OCI-LY3 (cell line): ENCODE data around the gene TLK1.

ENCODE experiments used
- H2AFZ ChIP-seq: fragments of 200-600, 300-600 bp; shearing (Covaris generic); 2 replicates; pipeline ENCODE4 v1.6.0; 2014; ENCODE audit warnings: antibody characterized with exemption, low read depth, low read length
- H3K27ac ChIP-seq: fragments of 200-600, 300-600 bp; sonication (generic); 2 replicates; pipeline ENCODE4 v1.5.1; 2014; ENCODE audit warnings: mild to moderate bottlenecking, low read length, moderate library complexity, mixed read lengths
- H3K27me3 ChIP-seq: fragments of 200-600, 300-600 bp; sonication (generic); 2 replicates; pipeline ENCODE4 v1.6.1; 2014; ENCODE audit warnings: low read depth, low read length, mixed read lengths
- H3K36me3 ChIP-seq: fragments of 200-600, 300-600 bp; sonication (generic); replicated peaks from 2 replicates; pipeline ENCODE3; 2014; ENCODE audit warnings: low read depth, low read length, mixed read lengths
- H3K4me1 ChIP-seq: fragments of 300-600, 200-600 bp; sonication (generic); 2 replicates; pipeline ENCODE4 v1.6.1; 2014; ENCODE audit warnings: low read length, mixed read lengths
- H3K4me2 ChIP-seq: fragments of 200-600, 300-600 bp; sonication (generic); 2 replicates; pipeline ENCODE4 v1.6.1; 2014; ENCODE audit warnings: low read length, mixed read lengths
- H3K4me3 ChIP-seq: fragments of 300-600, 200-600 bp; sonication (generic); 2 replicates; pipeline ENCODE4 v1.5.1; 2014; ENCODE audit warnings: antibody characterized with exemption, mild to moderate bottlenecking, low read length, moderate library complexity
- H3K79me2 ChIP-seq: fragments of 300-600, 200-600 bp; shearing (Covaris generic); 2 replicates; pipeline ENCODE4 v1.6.1; 2014; ENCODE audit warnings: mild to moderate bottlenecking, low read length, mixed read lengths
- H3K9ac ChIP-seq: fragments of 300-600, 200-600 bp; shearing (Covaris generic); 2 replicates; pipeline ENCODE4 v1.6.0; 2014; ENCODE audit warnings: mild to moderate bottlenecking, low read length, moderate library complexity
- H3K9me3 ChIP-seq: fragments of 200-600, 300-600 bp; shearing (Covaris generic); 2 replicates; pipeline ENCODE4 v1.6.1; 2014; ENCODE audit warnings: low read length, mixed read lengths; ENCODE audit not compliant: insufficient read depth
- H4K20me1 ChIP-seq: fragments of 200-600, 300-600 bp; sonication (generic); 2 replicates; pipeline ENCODE4 v1.6.1; 2016; ENCODE audit warnings: low read length, mixed read lengths; ENCODE audit not compliant: insufficient read depth
- EZH2phosphoT487 ChIP-seq: fragments of 200-600 bp; shearing (Covaris generic); IDR thresholded peaks from 2 replicates; pipeline ENCODE4 v1.6.1; 2018; ENCODE audit warnings: antibody characterized with exemption, mixed run types, low read depth
- TF ChIP-seq, protein P1 (sequence below): fragments of 200-600, 300-600 bp; sonication (generic); IDR thresholded peaks from 2 replicates; pipeline ENCODE4 v1.5.1; 2014; ENCODE audit warnings: antibody characterized with exemption, low read length, low read depth

TLK1 gene

DNA sequence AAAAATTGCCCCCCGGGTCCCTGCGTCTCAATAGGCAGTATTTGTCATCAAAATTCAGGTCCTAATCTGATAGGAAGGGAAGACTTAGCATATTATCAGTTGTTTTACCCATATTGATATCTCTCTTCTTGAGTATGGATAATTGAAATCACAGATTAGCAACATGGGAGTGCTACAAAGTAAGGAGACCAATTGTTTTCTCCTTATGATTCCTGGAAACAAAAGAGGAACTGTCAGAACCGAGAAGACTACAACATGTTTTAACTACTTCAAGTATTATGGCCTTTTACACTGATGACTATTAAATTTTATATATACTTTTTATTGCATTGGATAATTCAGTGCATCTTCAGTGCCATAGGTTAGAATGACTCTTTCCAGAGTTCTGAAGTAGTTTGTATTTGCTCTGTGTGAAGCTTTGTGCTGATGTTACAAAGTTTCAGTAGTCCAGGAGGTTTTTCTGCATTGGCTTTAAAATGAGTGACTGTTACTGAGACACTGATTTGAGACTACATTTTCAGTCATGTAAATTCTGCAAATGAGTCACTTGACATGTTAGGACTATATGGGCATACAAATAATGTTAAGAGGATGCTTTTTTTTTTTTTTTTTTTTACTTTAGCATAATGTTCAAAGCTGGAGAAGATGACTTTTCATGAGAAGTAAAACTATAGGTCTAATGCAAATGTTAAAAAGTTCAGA, 19.7 kb upstream of the TLK1 start:
- no peaks in the 10 kb centered on the region for H3K27me3 ChIP-seq
- peaks cover 34% of the 10 kb centered on the region for H3K4me1 ChIP-seq
- H3K4me3 ChIP-seq: peak overlapping the region; percentile 68; the same call in 1 of the 2 replicates
- H3K9ac ChIP-seq: no peak overlapping the region
- no peaks in the 10 kb centered on the region for H4K20me1 ChIP-seq
- peak overlapping the region; percentile 76; the same call in 1 of the 2 replicates for H2AFZ ChIP-seq
- peak overlapping the region; percentile 73 for H3K4me2 ChIP-seq
- TF ChIP-seq, protein P1, sequence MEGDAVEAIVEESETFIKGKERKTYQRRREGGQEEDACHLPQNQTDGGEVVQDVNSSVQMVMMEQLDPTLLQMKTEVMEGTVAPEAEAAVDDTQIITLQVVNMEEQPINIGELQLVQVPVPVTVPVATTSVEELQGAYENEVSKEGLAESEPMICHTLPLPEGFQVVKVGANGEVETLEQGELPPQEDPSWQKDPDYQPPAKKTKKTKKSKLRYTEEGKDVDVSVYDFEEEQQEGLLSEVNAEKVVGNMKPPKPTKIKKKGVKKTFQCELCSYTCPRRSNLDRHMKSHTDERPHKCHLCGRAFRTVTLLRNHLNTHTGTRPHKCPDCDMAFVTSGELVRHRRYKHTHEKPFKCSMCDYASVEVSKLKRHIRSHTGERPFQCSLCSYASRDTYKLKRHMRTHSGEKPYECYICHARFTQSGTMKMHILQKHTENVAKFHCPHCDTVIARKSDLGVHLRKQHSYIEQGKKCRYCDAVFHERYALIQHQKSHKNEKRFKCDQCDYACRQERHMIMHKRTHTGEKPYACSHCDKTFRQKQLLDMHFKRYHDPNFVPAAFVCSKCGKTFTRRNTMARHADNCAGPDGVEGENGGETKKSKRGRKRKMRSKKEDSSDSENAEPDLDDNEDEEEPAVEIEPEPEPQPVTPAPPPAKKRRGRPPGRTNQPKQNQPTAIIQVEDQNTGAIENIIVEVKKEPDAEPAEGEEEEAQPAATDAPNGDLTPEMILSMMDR: no peak
- no peak for TF ChIP-seq EZH2phosphoT487
- H3K27ac ChIP-seq: peak overlapping the region; percentile 63
- no peaks in the 10 kb centered on the region for H3K79me2 ChIP-seq
- H3K9me3 ChIP-seq: no peaks in the 10 kb centered on the region
- no peaks in the 10 kb centered on the region for H3K36me3 ChIP-seq

- Histone ChIP-seq H3K27ac (no peak overlapping the region), H3K79me2 (no peaks in the 10 kb centered on the region), H3K9ac (no peak overlapping the region), H2AFZ (no peak overlapping the region), H3K4me2 (no peak overlapping the region), H3K36me3 (no peaks in the 10 kb centered on the region), H4K20me1 (no peaks in the 10 kb centered on the region), H3K27me3 (no peaks in the 10 kb centered on the region), H3K4me3 (no peak overlapping the region), H3K9me3 (no peaks in the 10 kb centered on the region), H3K4me1 (peaks cover 34% of the 10 kb centered on the region)
- TF ChIP-seq, protein P1: no peak
- no peak for TF ChIP-seq EZH2phosphoT487
These were observed 18.3 kb upstream of the TLK1 start for GRCh38 chr2:171178993-171179392.

- Histone ChIP-seq H3K4me2 (no peak overlapping the region), H3K9ac (no peak overlapping the region), H3K9me3 (no peaks in the 10 kb centered on the region), H3K4me1 (peaks cover 23% of the 10 kb centered on the region), H3K4me3 (no peak overlapping the region), H3K36me3 (no peaks in the 10 kb centered on the region), H2AFZ (no peak overlapping the region), H3K79me2 (no peaks in the 10 kb centered on the region), H3K27ac (no peak overlapping the region), H4K20me1 (no peaks in the 10 kb centered on the region), H3K27me3 (no peaks in the 10 kb centered on the region)
- TF ChIP-seq, protein P1: no peak
- no peak for TF ChIP-seq EZH2phosphoT487
These were observed 15.8 kb upstream of the TLK1 start for GRCh38 chr2:171176516-171176915.

GRCh38 chr2:171174075-171174474, 13.4 kb upstream of the TLK1 start:
- H3K4me2 ChIP-seq: no peak overlapping the region
- no peak overlapping the region for H3K9ac ChIP-seq
- H3K9me3 ChIP-seq: no peaks in the 10 kb centered on the region
- no peaks in the 10 kb centered on the region for H3K36me3 ChIP-seq
- no peak overlapping the region for H3K27ac ChIP-seq
- H4K20me1 ChIP-seq: no peaks in the 10 kb centered on the region
- no peak for TF ChIP-seq EZH2phosphoT487
- TF ChIP-seq, protein P1: no peak
- H3K4me3 ChIP-seq: no peak overlapping the region
- H2AFZ ChIP-seq: no peak overlapping the region
- H3K79me2 ChIP-seq: no peaks in the 10 kb centered on the region
- no peaks in the 10 kb centered on the region for H3K27me3 ChIP-seq
- no peaks in the 10 kb centered on the region for H3K4me1 ChIP-seq
